B cell (primary cell): ENCODE results near the gene KCNK1.

Source experiments
- CTCF ChIP-seq: fragments of 200-600 bp; IDR thresholded peaks from one replicate; pipeline ENCODE4 v1.8.0; 2022; ENCODE audit warnings: antibody characterized with exemption, mild to moderate bottlenecking
- EZH2 ChIP-seq: IDR thresholded peaks from 2 replicates; pipeline ENCODE4 v1.6.1; 2012; ENCODE audit warnings: borderline replicate concordance, low read depth, mild to moderate bottlenecking, moderate library complexity, low read length; ENCODE audit not compliant: insufficient read depth, poor library complexity, severe bottlenecking

- TF ChIP-seq CTCF (no peak), EZH2 (no peak)
These were observed 13.9 kb downstream of the KCNK1 start for GRCh38 chr1:233627823-233628222.
